Nephron progenitor cell (in vitro differentiated cells): ENCODE data around the gene C6orf89.

Experiments
- DNase-seq: peaks from one replicate; pipeline ENCODE4 v3.0.0; 2021
- H3K27ac Mint-ChIP-seq: 2 replicates; pipeline ENCODE4 v1.8.0; 2021; ENCODE audit warnings: mild to moderate bottlenecking, moderate library complexity, mixed read lengths
- H3K27me3 Mint-ChIP-seq: 2 replicates; pipeline ENCODE4 v1.8.0; 2021; ENCODE audit warnings: mild to moderate bottlenecking, low read depth, mixed read lengths; ENCODE audit not compliant: poor library complexity
- H3K36me3 Mint-ChIP-seq: 2 replicates; pipeline ENCODE4 v1.8.0; 2021; ENCODE audit warnings: low read depth, mixed read lengths
- H3K4me1 Mint-ChIP-seq: 2 replicates; pipeline ENCODE4 v1.8.0; 2021; ENCODE audit warnings: mixed read lengths
- H3K4me3 Mint-ChIP-seq: 2 replicates; pipeline ENCODE4 v1.8.0; 2021; ENCODE audit warnings: mild to moderate bottlenecking, moderate library complexity, mixed read lengths
- H3K9me3 Mint-ChIP-seq: 2 replicates; pipeline ENCODE4 v1.8.0; 2021; ENCODE audit warnings: mild to moderate bottlenecking, moderate library complexity, mixed read lengths
- TF ChIP-seq, protein P1 (sequence below): fragments of 200-600 bp; sonication (generic); IDR thresholded peaks from 2 replicates; pipeline ENCODE4 v1.5.0; 2021; ENCODE audit warnings: antibody characterized with exemption

Gene C6orf89

DNA sequence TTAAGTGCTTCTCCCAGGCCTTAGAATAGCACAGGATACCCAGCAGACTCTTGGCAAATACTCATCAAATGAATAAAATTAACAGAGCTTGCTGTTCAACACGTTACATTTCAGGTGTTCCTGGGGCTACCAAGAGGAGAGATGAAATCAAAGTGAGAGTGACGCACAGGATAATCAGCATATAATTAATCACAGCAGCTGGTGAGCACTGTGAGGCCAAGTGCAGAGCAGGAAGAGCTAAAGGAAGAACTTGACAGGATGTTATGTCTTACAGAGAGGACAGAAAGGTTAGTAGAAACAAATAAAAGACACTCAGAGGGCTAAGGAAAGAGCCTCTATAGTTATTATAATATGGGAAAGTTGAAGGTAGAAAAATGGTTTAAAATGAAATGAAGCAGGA is 19.9 kb upstream of the C6orf89 start:
- Mint-ChIP-seq H3K9me3 (no peaks in the 10 kb centered on the region), H3K4me1 (peaks cover 36% of the 10 kb centered on the region), H3K36me3 (peaks cover 66% of the 10 kb centered on the region), H3K4me3 (no peak overlapping the region), H3K27me3 (no peaks in the 10 kb centered on the region), H3K27ac (no peak overlapping the region)
- DNase-seq, result no peak
- TF ChIP-seq, protein P1, sequence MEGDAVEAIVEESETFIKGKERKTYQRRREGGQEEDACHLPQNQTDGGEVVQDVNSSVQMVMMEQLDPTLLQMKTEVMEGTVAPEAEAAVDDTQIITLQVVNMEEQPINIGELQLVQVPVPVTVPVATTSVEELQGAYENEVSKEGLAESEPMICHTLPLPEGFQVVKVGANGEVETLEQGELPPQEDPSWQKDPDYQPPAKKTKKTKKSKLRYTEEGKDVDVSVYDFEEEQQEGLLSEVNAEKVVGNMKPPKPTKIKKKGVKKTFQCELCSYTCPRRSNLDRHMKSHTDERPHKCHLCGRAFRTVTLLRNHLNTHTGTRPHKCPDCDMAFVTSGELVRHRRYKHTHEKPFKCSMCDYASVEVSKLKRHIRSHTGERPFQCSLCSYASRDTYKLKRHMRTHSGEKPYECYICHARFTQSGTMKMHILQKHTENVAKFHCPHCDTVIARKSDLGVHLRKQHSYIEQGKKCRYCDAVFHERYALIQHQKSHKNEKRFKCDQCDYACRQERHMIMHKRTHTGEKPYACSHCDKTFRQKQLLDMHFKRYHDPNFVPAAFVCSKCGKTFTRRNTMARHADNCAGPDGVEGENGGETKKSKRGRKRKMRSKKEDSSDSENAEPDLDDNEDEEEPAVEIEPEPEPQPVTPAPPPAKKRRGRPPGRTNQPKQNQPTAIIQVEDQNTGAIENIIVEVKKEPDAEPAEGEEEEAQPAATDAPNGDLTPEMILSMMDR, result no peak

DNA sequence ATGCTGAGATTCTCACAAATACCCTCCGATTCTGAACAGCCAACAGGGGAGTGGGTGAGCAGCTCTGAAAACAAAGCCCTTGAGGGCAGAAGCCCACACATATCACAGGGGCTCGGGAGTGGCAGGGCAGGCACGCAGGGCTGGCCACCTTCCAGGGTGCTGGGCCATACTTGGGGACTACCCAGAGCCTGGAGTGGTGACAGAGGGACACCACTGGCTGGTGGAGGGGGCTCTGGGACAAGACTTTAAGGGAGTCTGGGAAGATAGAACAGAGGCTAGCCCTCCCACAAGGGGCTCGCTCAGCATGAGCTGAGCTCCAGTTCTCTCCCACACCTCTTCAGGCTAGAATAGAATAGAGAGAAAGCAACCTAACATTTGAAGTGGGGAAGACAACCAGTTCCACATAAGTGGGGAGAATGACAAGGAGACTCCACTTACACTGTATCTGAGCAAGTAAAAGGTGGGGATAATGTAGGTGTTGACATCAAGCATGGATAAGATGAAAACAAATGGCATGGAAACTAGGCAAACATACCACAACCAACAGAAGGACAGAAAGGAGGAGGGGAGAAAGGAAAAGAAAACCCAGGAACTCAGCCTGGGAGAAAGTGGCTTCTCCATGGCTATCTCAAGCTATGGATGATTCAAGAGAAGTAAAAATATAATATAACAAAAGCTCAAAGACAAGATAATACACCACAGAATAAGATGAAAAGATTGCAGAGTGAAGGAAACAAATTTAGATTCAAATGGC is 18.1 kb upstream of the C6orf89 start:
- no peak for DNase-seq
- Mint-ChIP-seq H3K4me1 (peaks cover 38% of the 10 kb centered on the region), H3K27ac (peak overlapping the region; percentile 25), H3K4me3 (no peak overlapping the region), H3K27me3 (no peaks in the 10 kb centered on the region), H3K9me3 (no peaks in the 10 kb centered on the region), H3K36me3 (peaks cover 65% of the 10 kb centered on the region)
- TF ChIP-seq, protein P1, result no peak

DNA sequence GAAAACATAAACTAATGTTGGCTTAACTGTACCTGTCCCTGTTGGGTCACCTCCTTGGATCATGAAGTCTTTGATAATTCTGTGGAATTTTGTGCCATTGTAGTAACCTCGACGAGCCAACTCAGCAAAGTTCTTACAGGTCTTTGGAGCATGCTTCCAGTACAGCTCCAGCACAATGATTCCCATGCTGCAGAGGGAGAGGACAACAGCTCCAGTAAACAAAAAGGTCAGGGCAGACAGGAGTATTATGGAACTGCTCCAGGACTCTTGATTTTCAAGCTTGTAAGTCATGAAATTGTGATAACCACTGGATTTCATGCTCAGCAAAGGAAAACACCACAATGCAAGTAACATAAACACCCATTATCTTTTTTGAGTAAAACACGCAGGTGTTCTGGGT is 14.1 kb upstream of the C6orf89 start:
- no peak overlapping the region for H3K4me3 Mint-ChIP-seq

DNA sequence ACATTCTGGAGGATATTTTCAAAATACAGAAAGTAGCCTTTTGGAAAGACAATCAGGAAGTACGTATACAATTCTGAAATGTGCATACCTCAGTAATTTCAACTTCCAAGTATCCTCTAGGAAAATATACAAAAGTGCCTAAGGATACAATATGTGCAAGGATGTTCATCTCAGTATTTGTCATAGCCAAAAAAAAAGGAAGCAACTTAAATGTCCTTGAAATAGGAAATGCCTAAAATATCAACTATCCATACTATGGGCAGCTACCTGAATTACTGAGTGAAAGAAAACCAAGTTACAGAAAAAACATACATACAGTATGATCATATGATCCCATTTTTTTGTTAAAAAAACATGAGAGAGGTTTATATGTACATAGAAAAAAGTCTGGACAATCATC is 12.6 kb upstream of the C6orf89 start:
- H3K27me3 Mint-ChIP-seq, result peaks cover 18% of the 10 kb centered on the region
- peaks cover 4% of the 10 kb centered on the region for H3K9me3 Mint-ChIP-seq
- peaks cover 39% of the 10 kb centered on the region for H3K4me1 Mint-ChIP-seq
- peak overlapping the region; percentile 98 for H3K4me3 Mint-ChIP-seq
- no peak for DNase-seq
- H3K36me3 Mint-ChIP-seq, result peaks cover 29% of the 10 kb centered on the region
- H3K27ac Mint-ChIP-seq, result no peak overlapping the region
- TF ChIP-seq, protein P1, result no peak

More for the DNA sequence above, 14.1 kb upstream of the C6orf89 start:
- peaks cover 4% of the 10 kb centered on the region for H3K27me3 Mint-ChIP-seq
- TF ChIP-seq, protein P1, result no peak
- peaks cover 50% of the 10 kb centered on the region for H3K4me1 Mint-ChIP-seq
- H3K27ac Mint-ChIP-seq, result no peak overlapping the region
- H3K9me3 Mint-ChIP-seq, result peaks cover 4% of the 10 kb centered on the region
- H3K36me3 Mint-ChIP-seq, result peaks cover 35% of the 10 kb centered on the region
- no peak for DNase-seq

DNA sequence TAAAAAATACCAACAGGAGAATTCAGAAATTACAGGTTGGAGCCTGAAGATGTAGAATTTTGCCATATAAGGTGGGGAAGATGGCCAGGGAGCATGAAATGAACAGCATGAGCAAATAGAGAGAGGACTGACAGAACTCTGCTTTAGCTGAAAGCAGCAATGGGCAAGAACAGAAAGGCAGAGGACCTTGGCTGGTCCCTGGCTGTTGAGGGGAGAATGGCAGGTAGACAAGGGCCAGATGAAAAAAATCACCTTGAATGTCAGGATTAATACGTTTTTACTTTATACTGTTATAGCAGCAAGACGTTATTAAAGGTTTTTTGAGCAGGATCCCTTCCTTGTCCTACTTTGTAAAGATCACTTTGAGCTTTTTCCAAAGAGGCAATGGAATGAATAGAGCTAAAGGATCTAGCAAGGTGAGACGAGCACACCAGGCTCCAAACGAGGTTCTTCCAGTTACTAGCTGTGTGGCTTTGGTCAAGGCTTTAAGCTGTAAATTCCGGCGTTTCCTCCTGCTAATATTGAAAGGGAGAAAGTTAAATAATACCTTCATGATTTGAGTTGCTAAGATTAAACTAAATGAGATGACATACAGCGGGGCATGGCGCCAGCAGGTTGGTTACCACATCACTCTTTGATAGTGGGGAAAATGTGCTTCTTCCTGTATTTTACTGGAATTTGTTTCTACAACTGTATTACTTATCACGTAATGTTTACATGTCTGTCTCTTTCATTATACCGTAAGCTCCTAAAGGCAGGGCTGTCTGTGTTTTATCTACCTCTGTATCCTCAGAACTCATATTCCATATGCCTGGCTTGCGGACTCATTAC is 11.9 kb upstream of the C6orf89 start:
- H3K27me3 Mint-ChIP-seq, result peaks cover 24% of the 10 kb centered on the region
- TF ChIP-seq, protein P1, result no peak
- peak overlapping the region; percentile 44 for H3K27ac Mint-ChIP-seq
- H3K9me3 Mint-ChIP-seq, result peaks cover 4% of the 10 kb centered on the region
- no peak for DNase-seq
- H3K36me3 Mint-ChIP-seq, result peaks cover 24% of the 10 kb centered on the region
- H3K4me1 Mint-ChIP-seq, result peaks cover 37% of the 10 kb centered on the region
- peak overlapping the region; percentile 98 for H3K4me3 Mint-ChIP-seq
